Activated CD4-positive, alpha-beta T cell treated with anti-CD3 and anti-CD28 coated beads, Interleukin-2, amount 50 U/mL, for 48 hours (primary cell): ENCODE data around the gene PAPPA.

Source experiments
- DNase-seq, 2 experiments: peaks; one replicate each; pipeline ENCODE4 v3.0.0-alpha.2; 2020

PAPPA gene

GRCh38 chr9:116355153-116355921 lies 201.7 kb downstream of the PAPPA start:
- DNase-seq, result no peak

- no peak for DNase-seq
These were observed 204.7 kb downstream of the PAPPA start for GRCh38 chr9:116358251-116358650.

GRCh38 chr9:116360016-116360415 lies 206.4 kb downstream of the PAPPA start:
- no peak for DNase-seq

- no peak for DNase-seq
These were observed 207.4 kb downstream of the PAPPA start for GRCh38 chr9:116360989-116361388.

- no peak for DNase-seq
These were observed 208.0 kb downstream of the PAPPA start for GRCh38 chr9:116361547-116361946.

GRCh38 chr9:116362493-116362892 lies 208.9 kb downstream of the PAPPA start:
- no peak for DNase-seq

- no peak for DNase-seq
These were observed 211.5 kb downstream of the PAPPA start for GRCh38 chr9:116365056-116365471.

GRCh38 chr9:116366241-116366640 lies 212.7 kb downstream of the PAPPA start:
- DNase-seq, result no peak

- no peak for DNase-seq
These were observed 215.1 kb downstream of the PAPPA start for GRCh38 chr9:116368680-116369079.

GRCh38 chr9:116369706-116370105 lies 216.1 kb downstream of the PAPPA start:
- DNase-seq, result no peak

GRCh38 chr9:116370556-116370955 lies 217.0 kb downstream of the PAPPA start:
- DNase-seq, result no peak

- no peak for DNase-seq
These were observed 218.6 kb downstream of the PAPPA start for GRCh38 chr9:116372081-116372673.

GRCh38 chr9:116372786-116373185 lies 219.2 kb downstream of the PAPPA start:
- no peak for DNase-seq

GRCh38 chr9:116377179-116377798 lies 223.7 kb downstream of the PAPPA start:
- DNase-seq, result no peak

GRCh38 chr9:116378873-116379272 lies 225.3 kb downstream of the PAPPA start:
- DNase-seq, result no peak

GRCh38 chr9:116379821-116380220 lies 226.2 kb downstream of the PAPPA start:
- no peak for DNase-seq

- no peak for DNase-seq
These were observed 227.0 kb downstream of the PAPPA start for GRCh38 chr9:116380496-116380995.

GRCh38 chr9:116381350-116381749 lies 227.8 kb downstream of the PAPPA start:
- DNase-seq, result no peak

- no peak for DNase-seq
These were observed 228.5 kb downstream of the PAPPA start for GRCh38 chr9:116382053-116382452.

- DNase-seq, result no peak
These were observed 229.5 kb downstream of the PAPPA start for GRCh38 chr9:116383133-116383532.

GRCh38 chr9:116383936-116384335 lies 230.3 kb downstream of the PAPPA start:
- no peak for DNase-seq

- no peak for DNase-seq
These were observed 234.5 kb downstream of the PAPPA start for GRCh38 chr9:116387934-116388698.
